ENCODE results near the gene CACNB3.

Gene CACNB3

DNA sequence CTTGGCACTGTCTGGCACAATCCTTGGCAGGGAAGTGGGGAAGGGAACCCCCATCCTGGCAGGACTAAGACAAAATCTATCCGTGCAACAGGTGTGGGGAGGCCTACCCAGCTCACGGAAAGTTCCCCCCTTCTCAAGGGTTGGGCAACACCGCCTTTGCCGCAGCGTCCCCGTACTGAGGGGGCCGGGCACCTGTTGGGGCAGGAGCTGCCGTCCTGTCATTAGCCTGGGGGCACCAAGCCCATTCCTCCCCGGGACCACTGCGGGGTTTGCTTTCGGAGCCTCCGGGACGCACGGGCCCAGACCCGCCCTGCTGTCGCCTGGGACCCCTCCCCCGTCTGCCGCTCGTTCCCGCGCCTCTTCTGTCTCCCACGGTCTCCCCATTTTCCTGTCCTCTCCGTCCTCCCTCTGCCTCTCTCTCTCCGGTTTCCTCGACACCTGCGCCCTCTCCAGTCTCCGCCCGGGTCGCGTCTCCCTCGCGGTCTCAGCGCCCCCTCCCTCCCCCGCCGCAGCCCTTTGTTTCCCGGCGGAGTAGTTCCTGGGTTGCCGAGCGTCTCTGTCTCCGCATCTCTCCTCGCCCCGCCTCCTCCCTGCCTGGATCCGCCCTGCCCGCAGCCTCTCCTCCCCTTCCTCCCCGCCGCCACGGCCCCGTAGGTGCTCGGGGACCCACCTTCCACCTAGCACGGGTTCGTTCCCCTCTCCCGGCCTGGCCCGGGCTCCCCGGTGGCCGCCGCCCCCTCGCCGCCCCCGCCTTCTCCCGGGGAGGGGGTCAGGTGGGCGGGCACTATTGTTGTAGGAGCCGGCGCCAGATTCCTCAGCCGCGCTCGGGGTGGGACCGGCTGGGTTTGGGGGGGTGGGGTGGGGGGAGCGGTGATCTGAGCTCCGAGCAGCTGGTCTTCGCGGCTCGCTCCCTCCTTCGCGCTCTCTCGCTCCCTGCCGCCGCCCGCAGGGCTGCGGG lies at the start of gene CACNB3:
Gene CACNB3, plus strand, starts transcription at position 624 of the 958 bp plus-strand sequence. CDS start 434 bp downstream, outside the sequence.
- peak; percentile 69 for DNase-seq

DNA sequence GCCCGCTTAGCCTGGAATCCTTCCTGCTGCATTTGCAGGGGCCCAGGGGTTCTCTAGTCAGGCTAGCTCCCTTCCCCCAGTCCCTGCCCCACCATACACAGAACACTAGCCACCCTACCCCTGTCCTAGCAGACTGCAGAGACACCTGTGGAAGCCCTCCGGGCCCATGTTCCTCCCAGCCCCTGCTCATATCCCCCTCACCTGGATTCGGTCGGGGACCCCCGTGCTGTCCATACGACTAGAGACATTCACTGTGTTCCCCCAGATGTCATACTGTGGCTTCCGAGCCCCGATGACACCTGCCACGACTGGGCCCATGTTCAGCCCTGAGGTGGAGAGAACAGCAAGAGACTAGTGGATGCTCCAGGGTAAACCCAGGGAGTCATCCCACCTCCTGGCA lies 49.6 kb upstream of the CACNB3 start:
- DNase-seq, result no peak

GRCh38 chr12:48770756-48771155 lies 47.5 kb upstream of the CACNB3 start:
- no peak for DNase-seq

- no peak for DNase-seq
These were observed 46.6 kb upstream of the CACNB3 start for GRCh38 chr12:48771588-48772112.

DNA sequence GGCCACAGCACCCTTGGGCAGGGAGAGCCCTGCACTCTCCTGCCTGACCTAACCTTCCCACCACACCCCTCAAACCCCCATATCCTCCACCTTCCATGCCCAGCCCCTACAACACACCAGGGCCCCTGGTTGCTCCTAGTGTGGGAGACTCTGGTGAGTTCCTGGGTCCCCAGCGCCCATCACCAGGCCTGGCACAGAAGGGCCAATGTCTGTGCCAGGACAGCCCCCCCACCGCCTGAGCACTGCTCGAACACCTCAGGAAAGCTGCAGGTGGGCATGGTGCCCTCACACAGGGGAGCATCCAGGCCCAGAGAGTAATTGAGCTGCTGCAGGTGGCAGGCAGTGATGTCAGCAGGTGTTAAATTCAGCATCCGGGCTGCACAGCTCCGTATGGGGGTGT lies 44.6 kb upstream of the CACNB3 start:
- no peak for DNase-seq

- no peak for DNase-seq
These were observed 43.8 kb upstream of the CACNB3 start for GRCh38 chr12:48774516-48774915.

GRCh38 chr12:48775299-48775698 lies 43.0 kb upstream of the CACNB3 start:
- no peak for DNase-seq

- DNase-seq, result no peak
These were observed 42.2 kb upstream of the CACNB3 start for GRCh38 chr12:48775991-48776649.

DNA sequence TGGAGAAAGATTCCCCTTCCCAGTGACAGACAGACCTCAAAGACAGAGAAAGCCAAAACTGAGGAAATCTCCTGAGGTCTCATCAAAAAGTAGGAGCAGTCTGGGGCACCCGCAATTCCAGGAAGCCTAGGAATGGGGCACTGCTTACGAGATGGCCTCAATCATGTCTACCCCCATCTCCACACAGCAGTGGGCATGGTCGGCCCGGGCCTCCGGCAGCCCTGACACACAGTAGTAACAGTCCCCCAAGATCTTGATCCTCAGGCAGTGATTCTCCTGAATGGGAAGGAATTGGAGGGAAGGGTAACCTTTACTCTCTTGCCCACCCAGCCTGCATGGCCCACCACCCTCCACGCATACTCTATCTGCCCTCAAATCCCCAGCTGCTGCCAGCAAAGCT lies 41.3 kb upstream of the CACNB3 start:
- no peak for DNase-seq

DNA sequence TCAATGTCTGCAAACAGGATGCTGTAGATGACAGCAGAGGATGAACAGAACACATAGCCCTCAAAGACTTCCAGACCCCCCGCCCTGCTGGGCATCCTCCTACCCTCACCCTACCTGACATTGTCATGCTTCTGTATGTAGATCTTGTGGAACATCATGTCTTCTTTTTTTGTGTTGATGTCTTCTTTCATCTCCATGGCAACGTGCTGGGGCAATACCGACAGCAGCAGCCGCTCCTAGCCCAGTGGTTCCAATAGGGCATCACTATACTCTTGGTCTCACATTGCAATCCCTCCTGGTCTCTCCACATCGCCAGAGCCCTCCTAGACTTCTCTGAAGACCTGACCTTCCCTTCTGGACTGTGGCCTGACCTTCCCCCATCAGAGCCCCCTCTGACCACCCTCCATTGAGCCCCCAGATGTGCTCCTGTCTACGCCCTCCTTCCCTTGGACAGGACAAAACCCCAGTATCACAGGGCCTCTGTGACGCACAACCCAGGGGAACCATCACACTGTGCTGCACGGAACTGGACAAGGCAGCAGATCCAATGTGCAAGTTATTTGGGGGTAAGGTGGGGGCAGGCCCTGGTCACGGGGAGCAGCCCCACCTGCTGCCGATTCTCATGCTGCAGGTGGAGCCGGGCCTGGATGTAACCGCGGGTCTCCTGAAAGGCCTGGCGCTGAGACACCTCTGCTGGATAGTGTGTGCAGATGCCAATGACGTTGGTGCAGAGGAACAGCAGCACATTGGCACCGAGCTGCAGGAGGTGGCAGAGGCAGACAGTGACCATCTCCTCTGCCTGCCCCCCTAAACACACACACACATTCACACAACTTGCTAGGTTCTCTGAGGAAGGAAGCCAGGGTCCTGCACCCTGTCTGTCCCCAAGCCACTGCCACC lies 40.5 kb upstream of the CACNB3 start:
- no peak for DNase-seq

- no peak for DNase-seq
These were observed 38.4 kb upstream of the CACNB3 start for GRCh38 chr12:48779869-48780268.

DNA sequence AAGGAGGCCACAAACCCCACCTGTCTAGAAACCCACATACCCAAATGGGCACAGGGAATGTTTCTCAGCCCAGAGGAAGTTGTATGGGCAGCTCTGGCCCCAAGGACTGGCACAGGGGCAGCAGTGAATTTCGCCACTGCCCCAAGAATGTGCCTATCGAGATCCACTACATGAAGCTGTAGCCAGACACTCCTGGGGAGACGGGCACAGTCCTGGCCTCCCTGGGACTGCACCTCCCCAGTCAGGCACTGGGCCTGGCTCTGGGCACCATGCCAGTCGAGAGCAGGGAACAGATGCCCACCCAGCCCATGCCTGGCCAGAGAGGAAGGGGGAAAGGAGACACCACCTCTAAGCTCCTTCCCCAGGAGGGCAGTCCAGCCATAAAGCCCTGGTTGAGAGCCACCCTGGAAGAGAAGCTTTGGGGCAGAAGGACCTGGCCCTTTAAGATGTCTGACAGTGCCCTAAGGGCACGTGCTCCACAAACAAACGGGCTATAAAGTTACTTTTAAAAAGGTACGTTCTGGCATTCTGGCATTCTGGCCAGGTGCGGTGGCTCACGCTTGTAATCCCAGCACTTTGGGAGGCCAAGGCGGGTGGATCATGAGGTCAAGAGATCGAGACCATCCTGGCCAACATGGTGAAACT lies 37.8 kb upstream of the CACNB3 start:
- no peak for DNase-seq

DNA sequence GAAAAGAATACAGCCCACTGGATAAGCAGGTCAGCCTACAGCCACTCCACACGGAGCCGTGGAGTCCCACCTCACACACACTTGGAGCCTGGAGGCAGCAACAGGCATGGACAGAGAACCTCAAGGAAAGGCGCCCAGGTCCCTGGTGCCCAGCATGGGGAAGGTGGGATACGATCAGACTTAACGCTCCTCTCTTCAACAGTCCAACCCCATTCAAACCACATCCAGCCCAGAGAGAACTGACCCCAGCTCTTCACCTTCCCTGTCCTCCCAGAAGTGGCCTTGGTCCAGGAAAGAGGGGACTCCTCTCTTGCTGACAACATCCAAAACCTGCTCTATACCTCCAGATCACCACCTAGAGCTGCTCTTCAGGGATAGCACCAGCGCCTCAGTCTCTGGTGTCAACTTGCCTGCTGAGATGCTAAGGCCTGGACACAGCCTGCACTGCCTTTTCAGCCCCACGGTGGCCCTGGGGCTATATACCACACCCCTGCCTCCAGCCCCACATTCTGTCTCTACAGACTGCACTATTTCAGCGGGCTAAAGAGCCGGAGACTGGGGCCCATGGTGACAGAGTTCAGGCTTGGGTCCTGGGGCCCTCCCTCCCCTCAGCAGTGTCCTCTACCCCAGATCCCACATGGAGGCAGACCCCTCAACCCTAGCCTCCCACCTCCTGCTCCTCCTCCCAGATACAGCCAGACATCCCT lies 36.4 kb upstream of the CACNB3 start:
- DNase-seq, result no peak

GRCh38 chr12:48782457-48783395 lies 35.6 kb upstream of the CACNB3 start:
- DNase-seq, result no peak

DNA sequence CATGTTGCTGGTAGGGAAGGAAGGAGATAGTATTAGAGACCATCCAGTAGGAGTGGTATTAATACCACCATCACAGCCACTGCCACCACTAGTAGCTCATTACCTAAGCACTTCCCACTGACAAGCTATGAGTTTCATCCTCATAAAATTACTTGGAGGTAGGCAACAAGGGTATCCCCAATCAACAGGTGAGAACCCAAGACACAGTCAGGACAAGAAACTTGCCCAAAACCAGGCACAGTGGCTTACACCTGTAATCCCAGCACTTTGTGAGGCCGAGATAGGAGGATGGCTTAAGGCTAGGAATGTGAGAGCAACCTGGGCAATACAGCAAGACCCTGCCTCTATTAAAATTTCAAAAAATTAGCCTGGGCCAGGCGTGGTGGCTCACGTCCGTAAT lies 34.9 kb upstream of the CACNB3 start:
- no peak for DNase-seq

DNA sequence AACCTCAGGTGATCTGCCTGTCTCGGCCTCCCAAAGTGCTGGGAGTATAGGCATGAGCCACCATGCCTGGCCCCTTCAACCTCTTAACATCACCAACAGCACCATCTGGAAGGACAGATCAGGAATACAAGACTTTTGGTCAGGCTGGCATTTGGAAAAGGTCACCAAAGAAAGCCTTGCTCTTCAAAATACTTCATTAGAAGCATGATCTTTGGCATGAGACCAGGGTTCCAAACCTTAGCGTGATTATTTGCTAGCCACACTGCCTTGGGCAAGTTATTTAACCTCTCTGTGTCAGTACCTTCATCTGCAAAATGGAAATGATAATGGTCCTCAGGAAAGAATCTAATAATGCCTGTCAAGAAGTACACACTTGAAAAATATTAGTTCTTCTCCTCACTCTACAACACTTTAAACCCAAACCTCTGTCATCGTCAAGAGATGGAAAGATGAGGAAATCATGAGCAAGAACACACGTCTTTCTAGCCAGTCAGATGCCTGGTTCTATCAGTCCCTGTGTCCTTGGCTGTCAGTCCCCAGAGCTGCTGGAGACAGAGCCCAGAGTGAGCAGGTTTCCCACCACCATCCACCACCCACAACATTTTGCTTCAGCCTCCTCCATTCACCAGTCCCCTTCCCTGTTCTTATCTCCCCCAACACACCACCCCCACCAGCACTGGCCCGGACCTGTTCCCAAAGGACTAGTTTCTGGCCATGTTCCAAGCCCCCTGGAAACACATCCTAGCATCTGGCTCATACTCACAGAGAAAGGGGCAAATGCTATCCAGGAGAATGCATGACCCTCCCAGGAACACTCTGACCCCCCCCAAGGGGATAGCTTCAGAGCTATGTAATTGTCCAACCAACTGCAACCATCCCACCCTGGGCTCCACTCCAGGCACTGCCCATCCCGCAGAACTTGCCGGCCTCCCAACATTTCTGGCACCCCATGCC lies 31.4 kb upstream of the CACNB3 start:
- no peak for DNase-seq

GRCh38 chr12:48787791-48788523 lies 30.3 kb upstream of the CACNB3 start:
- no peak for DNase-seq

- DNase-seq, result no peak
These were observed 29.8 kb upstream of the CACNB3 start for GRCh38 chr12:48788524-48788853.

Data from CD4-positive, alpha-beta T cell treated with Interferon gamma for 1 hour (primary cell).